ENCODE results near the gene HDAC4. TPM values are rescaled to one million over a fixed set of nuclear protein-coding genes. Genes with fewer than 3 reads are reported as not detected.

The HDAC4 gene
- total RNA-seq, 2 donors from 2014 or later = 49.8 to 71.7 TPM

- no peaks in the 10 kb centered on the region for H3K27me3 Mint-ChIP-seq (ENCODE audit: low read depth)
- ATAC-seq (replicated peaks in 1 of 2) (no peak), DNase-seq (no peak)
- H3K36me3 Mint-ChIP-seq (ENCODE audit: insufficient read depth in 2 of 2) = peaks cover 0 to 4% of the 10 kb centered on the region in 2 donors
- H3K27ac Mint-ChIP-seq = no peak overlapping the region
- no peaks in the 10 kb centered on the region for H3K4me1 Mint-ChIP-seq (ENCODE audit: low read depth)
- H3K4me3 Mint-ChIP-seq = no peak overlapping the region
- no peaks in the 10 kb centered on the region for H3K9me3 Mint-ChIP-seq
These were observed 334.2 kb downstream of the HDAC4 start for GRCh38 chr2:239066597-239066996.

GRCh38 chr2:239065962-239066361 lies 334.9 kb downstream of the HDAC4 start:
- Mint-ChIP-seq H3K4me1 (ENCODE audit: low read depth) (no peaks in the 10 kb centered on the region), H3K9me3 (no peaks in the 10 kb centered on the region), H3K4me3 (no peak overlapping the region), H3K27ac (no peak overlapping the region), H3K36me3 (ENCODE audit: insufficient read depth in 2 of 2) (peaks cover 3 to 4% of the 10 kb centered on the region in 2 donors), H3K27me3 (ENCODE audit: low read depth) (no peaks in the 10 kb centered on the region)
- DNase-seq (no peak), ATAC-seq (replicated peaks in 1 of 2) (no peak)

- no peak overlapping the region for H3K27ac Mint-ChIP-seq
- H3K27me3 Mint-ChIP-seq (ENCODE audit: low read depth) = no peaks in the 10 kb centered on the region
- no peak overlapping the region for H3K4me3 Mint-ChIP-seq
- peaks cover 3 to 4% of the 10 kb centered on the region in 2 donors for H3K36me3 Mint-ChIP-seq (ENCODE audit: insufficient read depth in 2 of 2)
- ATAC-seq (replicated peaks in 1 of 2) (no peak), DNase-seq (no peak)
- no peaks in the 10 kb centered on the region for H3K9me3 Mint-ChIP-seq
- H3K4me1 Mint-ChIP-seq (ENCODE audit: low read depth) = no peaks in the 10 kb centered on the region
These were observed 335.3 kb downstream of the HDAC4 start for GRCh38 chr2:239065537-239065936.

- no peaks in the 10 kb centered on the region for H3K4me1 Mint-ChIP-seq (ENCODE audit: low read depth)
- no peaks in the 10 kb centered on the region for H3K27me3 Mint-ChIP-seq (ENCODE audit: low read depth)
- H3K4me3 Mint-ChIP-seq = no peak overlapping the region
- no peaks in the 10 kb centered on the region for H3K9me3 Mint-ChIP-seq
- H3K36me3 Mint-ChIP-seq (ENCODE audit: insufficient read depth in 2 of 2) = peaks cover 2 to 4% of the 10 kb centered on the region in 2 donors
- ATAC-seq (replicated peaks in 1 of 2) (no peak), DNase-seq (no peak)
- no peak overlapping the region for H3K27ac Mint-ChIP-seq
These were observed 335.9 kb downstream of the HDAC4 start for GRCh38 chr2:239064891-239065290.

- H3K36me3 Mint-ChIP-seq (ENCODE audit: insufficient read depth in 2 of 2) = peaks cover 1 to 4% of the 10 kb centered on the region in 2 donors
These were observed 336.6 kb downstream of the HDAC4 start for GRCh38 chr2:239064253-239064652.

GRCh38 chr2:239062743-239063142 lies 338.1 kb downstream of the HDAC4 start:
- H3K4me3 Mint-ChIP-seq = no peak overlapping the region

More at GRCh38 chr2:239064253-239064652, 336.6 kb downstream of the HDAC4 start:
- Mint-ChIP-seq H3K27me3 (ENCODE audit: low read depth) (no peaks in the 10 kb centered on the region), H3K9me3 (no peaks in the 10 kb centered on the region), H3K27ac (no peak overlapping the region), H3K4me1 (ENCODE audit: low read depth) (no peaks in the 10 kb centered on the region), H3K4me3 (no peak overlapping the region)
- DNase-seq (no peak), ATAC-seq (replicated peaks in 1 of 2) (no peak)

GRCh38 chr2:239061824-239062570 lies 338.8 kb downstream of the HDAC4 start:
- peaks cover 1 to 4% of the 10 kb centered on the region in 2 donors for H3K36me3 Mint-ChIP-seq (ENCODE audit: insufficient read depth in 2 of 2)
- no peaks in the 10 kb centered on the region for H3K27me3 Mint-ChIP-seq (ENCODE audit: low read depth)
- no peaks in the 10 kb centered on the region for H3K4me1 Mint-ChIP-seq (ENCODE audit: low read depth)
- ATAC-seq (replicated peaks in 1 of 2) = no peak
- no peak for DNase-seq
- no peak overlapping the region for H3K27ac Mint-ChIP-seq
- no peak overlapping the region for H3K4me3 Mint-ChIP-seq
- no peaks in the 10 kb centered on the region for H3K9me3 Mint-ChIP-seq

More at GRCh38 chr2:239062743-239063142, 338.1 kb downstream of the HDAC4 start:
- ATAC-seq (replicated peaks in 1 of 2) (no peak), DNase-seq (no peak)
- Mint-ChIP-seq H3K4me1 (ENCODE audit: low read depth) (no peaks in the 10 kb centered on the region), H3K36me3 (ENCODE audit: insufficient read depth in 2 of 2) (peaks cover 1 to 4% of the 10 kb centered on the region in 2 donors), H3K27me3 (ENCODE audit: low read depth) (no peaks in the 10 kb centered on the region), H3K9me3 (no peaks in the 10 kb centered on the region), H3K27ac (no peak overlapping the region)

GRCh38 chr2:239061121-239061666 lies 339.6 kb downstream of the HDAC4 start:
- Mint-ChIP-seq H3K36me3 (ENCODE audit: insufficient read depth in 2 of 2) (peaks cover 1 to 4% of the 10 kb centered on the region in 2 donors), H3K4me1 (ENCODE audit: low read depth) (no peaks in the 10 kb centered on the region), H3K4me3 (no peak overlapping the region), H3K27ac (no peak overlapping the region), H3K27me3 (ENCODE audit: low read depth) (no peaks in the 10 kb centered on the region), H3K9me3 (no peaks in the 10 kb centered on the region)
- DNase-seq (no peak), ATAC-seq (replicated peaks in 1 of 2) (peak in 1 of 2 donors; percentile 27)

GRCh38 chr2:239060676-239061075 lies 340.1 kb downstream of the HDAC4 start:
- no peak for DNase-seq
- peaks cover 0 to 4% of the 10 kb centered on the region in 2 donors for H3K36me3 Mint-ChIP-seq (ENCODE audit: insufficient read depth in 2 of 2)

GRCh38 chr2:239059854-239060253 lies 341.0 kb downstream of the HDAC4 start:
- Mint-ChIP-seq H3K27me3 (ENCODE audit: low read depth) (no peaks in the 10 kb centered on the region), H3K27ac (no peak overlapping the region), H3K9me3 (no peaks in the 10 kb centered on the region), H3K4me1 (ENCODE audit: low read depth) (no peaks in the 10 kb centered on the region), H3K4me3 (no peak overlapping the region), H3K36me3 (ENCODE audit: insufficient read depth in 2 of 2) (peaks cover 3 to 4% of the 10 kb centered on the region in 2 donors)
- DNase-seq (no peak), ATAC-seq (replicated peaks in 1 of 2) (no peak)

More at GRCh38 chr2:239060676-239061075, 340.1 kb downstream of the HDAC4 start:
- no peak overlapping the region for H3K27ac Mint-ChIP-seq
- no peaks in the 10 kb centered on the region for H3K9me3 Mint-ChIP-seq
- no peak for ATAC-seq (replicated peaks in 1 of 2)
- no peak overlapping the region for H3K4me3 Mint-ChIP-seq
- no peaks in the 10 kb centered on the region for H3K4me1 Mint-ChIP-seq (ENCODE audit: low read depth)
- no peaks in the 10 kb centered on the region for H3K27me3 Mint-ChIP-seq (ENCODE audit: low read depth)

- Mint-ChIP-seq H3K27me3 (ENCODE audit: low read depth) (no peaks in the 10 kb centered on the region), H3K4me1 (ENCODE audit: low read depth) (no peaks in the 10 kb centered on the region), H3K36me3 (ENCODE audit: insufficient read depth in 2 of 2) (peaks cover 3 to 4% of the 10 kb centered on the region in 2 donors), H3K27ac (no peak overlapping the region), H3K4me3 (no peak overlapping the region), H3K9me3 (no peaks in the 10 kb centered on the region)
- ATAC-seq (replicated peaks in 1 of 2) = no peak
- DNase-seq = no peak
These were observed 342.1 kb downstream of the HDAC4 start for GRCh38 chr2:239058766-239059165.

- Mint-ChIP-seq H3K36me3 (ENCODE audit: insufficient read depth in 2 of 2) (peaks cover 4% of the 10 kb centered on the region in 2 donors), H3K4me1 (ENCODE audit: low read depth) (no peaks in the 10 kb centered on the region), H3K27ac (no peak overlapping the region), H3K4me3 (no peak overlapping the region), H3K9me3 (no peaks in the 10 kb centered on the region), H3K27me3 (ENCODE audit: low read depth) (no peaks in the 10 kb centered on the region)
- ATAC-seq (replicated peaks in 1 of 2) (no peak), DNase-seq (no peak)
These were observed 343.3 kb downstream of the HDAC4 start for GRCh38 chr2:239057533-239057932.

GRCh38 chr2:239056611-239057010 lies 344.2 kb downstream of the HDAC4 start:
- Mint-ChIP-seq H3K27ac (no peak overlapping the region), H3K36me3 (ENCODE audit: insufficient read depth in 2 of 2) (peaks cover 4% of the 10 kb centered on the region in 2 donors), H3K4me1 (ENCODE audit: low read depth) (no peaks in the 10 kb centered on the region), H3K9me3 (no peaks in the 10 kb centered on the region), H3K27me3 (ENCODE audit: low read depth) (no peaks in the 10 kb centered on the region), H3K4me3 (no peak overlapping the region)
- no peak for ATAC-seq (replicated peaks in 1 of 2)
- no peak for DNase-seq

Data from activated T-cell treated with anti-CD3 and anti-CD28 coated beads, Interleukin-2, amount 50 U/mL, for 72 hours (primary cell).